GM19239 (cell line): ENCODE measurements around the gene BBIP1.

ENCODE experiments used
- DNase-seq: peaks from one replicate; pipeline ENCODE4 v3.0.0; 2011; ENCODE audit warnings: low spot score; ENCODE audit not compliant: insufficient read length
- FAIRE-seq: peaks from 2 replicates; lab custom pipeline; 2011; peaks lifted over from hg19 to GRCh38; lab: Jason Lieb, UNC

BBIP1 gene, protein sequence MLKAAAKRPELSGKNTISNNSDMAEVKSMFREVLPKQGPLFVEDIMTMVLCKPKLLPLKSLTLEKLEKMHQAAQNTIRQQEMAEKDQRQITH

DNA sequence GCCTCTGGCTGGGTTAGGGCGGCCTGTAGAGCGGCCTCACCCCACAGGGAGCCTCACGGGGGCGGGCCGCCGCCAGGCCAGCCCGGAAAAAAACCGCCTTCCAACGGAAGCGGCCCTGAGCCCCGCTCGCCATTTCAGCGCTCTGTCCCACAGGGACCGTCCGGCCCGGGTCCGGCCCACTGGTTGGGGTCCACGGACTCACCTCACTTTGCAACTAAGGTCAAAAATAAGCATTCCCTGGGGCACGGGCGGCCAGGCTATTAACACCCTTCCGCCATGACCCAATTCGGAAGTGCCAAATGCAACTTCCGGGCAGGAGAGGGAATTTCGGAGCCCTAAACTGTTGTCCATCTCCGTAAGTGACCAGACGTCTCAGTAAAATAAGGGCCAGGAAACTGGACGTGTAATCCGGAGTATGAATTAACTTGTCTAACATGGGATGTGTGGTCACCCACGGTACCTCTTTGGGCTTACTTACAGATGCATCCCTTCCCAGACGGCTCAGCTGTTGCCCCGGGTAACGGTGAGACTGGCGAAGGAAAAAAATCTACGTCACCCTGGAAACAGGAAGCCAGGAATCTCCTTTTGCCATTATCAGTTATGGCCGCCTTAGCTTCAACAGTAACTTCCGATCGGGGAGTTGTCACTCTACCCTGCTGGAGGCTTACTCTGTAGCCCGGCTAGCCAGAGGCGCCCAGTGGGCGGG lies at the start of gene BBIP1:
Gene BBIP1 (minus strand): TSS at position 538 of the 706 bp plus-strand sequence. CDS start 1,023 bp downstream, outside the sequence.
- peak; percentile 71 for DNase-seq

DNA sequence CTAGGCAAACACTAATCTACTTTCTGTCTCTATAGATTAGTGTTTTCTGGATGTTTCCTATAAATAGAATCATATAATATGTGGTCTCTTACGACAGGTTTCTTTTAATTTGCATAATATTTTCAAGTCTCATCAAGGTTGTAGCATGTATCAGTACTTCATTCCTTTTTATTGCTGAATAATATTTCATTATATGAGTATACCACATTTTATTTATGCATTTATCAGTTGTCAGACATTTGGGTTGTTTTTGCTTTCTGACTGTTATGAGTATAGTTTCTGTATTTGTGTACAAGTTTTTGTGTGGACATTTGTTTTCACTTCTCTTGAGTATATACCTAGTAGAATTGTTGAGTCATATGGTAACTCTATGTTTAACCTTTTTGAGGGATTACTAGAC lies 48.7 kb upstream of the BBIP1 start:
- FAIRE-seq (no peak), DNase-seq (no peak)

More for the DNA sequence above, at the start of gene BBIP1:
- FAIRE-seq, result peak; percentile 99

DNA sequence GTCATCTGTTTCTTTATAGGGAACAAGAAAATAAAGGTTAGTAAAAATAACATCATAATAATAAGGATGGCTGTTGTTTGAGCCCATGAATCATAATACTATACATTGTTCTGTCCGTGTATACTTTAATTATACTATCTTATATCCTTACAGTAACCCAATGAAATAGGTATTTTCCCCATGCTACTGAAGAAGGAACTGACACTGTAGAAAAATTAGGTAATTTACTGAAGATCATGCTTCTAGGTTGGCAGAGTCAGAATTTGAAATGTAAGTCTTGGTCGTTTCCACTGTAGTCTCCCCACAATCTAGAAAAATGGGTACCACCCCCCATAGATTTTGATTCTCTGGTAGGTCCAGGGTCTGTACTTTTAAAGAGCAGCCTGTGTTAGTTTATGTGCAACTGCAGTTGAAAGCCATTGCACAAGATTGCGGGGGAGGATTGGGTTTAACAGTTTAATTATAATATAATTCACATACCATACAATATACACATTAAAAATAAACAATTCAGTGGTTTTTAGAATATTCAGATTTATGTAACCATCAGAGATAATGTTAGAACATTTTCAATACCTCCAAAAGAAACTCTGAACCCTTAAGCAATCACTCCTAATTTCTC lies 48.1 kb upstream of the BBIP1 start:
- DNase-seq (no peak), FAIRE-seq (no peak)

DNA sequence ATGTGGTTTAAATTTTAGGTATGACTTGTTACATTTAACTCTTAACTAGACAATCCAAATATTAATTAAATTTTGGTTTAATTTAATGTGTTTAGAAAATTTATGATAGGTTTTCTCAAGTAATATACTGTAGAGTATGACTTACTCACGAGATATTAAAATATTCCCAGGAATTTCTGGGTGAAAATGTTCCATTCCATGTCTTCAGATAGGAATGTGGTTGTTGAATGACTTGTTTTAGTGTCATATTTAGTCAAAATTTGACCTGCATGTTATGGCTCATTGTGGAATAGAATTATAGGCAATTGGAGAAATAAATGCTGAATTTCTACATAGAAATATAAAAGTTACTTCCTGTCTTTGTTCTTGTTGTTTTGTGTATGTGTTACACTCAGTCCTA lies 47.2 kb upstream of the BBIP1 start:
- FAIRE-seq (peak; percentile 67), DNase-seq (no peak)

DNA sequence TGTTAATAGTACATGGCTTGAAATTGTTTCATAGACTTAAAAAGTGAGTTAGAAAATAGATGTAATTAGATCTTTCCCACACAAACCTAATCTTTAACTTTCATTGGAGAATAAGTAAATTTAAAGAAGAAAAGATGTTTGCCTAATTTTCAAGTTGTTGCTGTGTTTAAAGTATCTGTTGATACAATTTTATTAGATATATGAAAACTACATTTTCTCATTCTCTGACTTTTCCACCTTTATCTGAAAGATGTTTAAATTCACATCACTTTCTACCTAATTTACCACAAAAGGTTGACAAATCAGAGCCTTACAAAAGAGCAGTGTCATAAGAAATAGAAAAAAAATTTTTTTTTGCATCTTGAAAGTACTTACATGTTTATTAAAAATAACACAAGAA lies 46.2 kb upstream of the BBIP1 start:
- DNase-seq (no peak), FAIRE-seq (no peak)

DNA sequence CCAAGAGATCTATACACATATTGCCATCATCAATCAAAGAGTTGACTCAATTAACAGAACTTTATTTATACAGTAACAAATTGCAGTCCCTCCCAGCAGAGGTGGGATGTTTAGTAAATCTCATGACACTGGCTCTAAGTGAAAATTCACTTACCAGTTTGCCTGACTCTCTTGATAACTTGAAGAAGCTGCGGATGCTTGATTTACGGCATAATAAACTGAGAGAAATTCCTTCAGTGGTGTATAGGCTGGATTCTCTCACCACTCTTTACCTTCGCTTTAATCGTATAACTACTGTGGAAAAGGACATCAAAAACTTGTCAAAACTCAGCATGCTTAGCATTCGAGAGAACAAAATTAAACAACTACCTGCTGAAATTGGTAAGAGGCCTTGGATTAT lies 45.7 kb upstream of the BBIP1 start:
- DNase-seq (no peak), FAIRE-seq (no peak)

DNA sequence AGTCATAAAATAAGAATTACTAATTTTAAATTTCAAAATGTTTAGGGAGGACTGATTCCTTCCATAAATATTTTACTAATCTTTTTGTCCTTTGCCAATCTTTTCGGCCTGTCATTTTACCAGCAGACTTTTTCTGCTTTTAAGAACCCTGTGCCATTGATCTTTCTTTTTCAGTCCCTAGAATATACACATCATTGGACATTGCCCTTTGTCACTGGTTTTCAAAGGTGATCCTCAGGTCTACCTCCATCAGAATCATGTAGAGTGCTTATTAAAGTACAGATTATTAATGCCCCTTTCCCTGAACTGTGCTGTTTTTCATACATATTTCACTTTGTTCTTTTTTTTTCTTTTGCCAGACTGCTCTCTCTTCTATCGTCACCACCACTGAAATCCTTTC lies 44.2 kb upstream of the BBIP1 start:
- DNase-seq, result no peak
- FAIRE-seq, result no peak

DNA sequence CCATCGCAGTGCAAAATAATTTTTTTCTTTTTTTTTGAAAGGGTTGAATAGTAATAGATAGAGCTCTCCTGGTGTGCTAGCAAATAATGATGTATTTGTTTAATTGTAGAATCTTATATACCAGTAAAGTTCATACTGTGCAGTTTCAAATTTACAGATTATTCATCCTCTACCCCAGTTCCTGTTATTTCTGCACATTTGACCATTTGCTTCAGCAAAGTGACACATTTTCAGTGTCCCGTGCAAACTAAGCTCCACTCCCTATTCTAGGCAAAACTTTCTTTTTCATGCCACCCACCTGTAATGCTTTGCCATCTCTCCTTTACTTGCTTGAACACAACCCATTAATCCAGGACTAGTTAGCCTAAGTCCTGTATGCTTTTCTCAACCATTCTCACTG lies 43.5 kb upstream of the BBIP1 start:
- no peak for DNase-seq
- FAIRE-seq, result no peak

DNA sequence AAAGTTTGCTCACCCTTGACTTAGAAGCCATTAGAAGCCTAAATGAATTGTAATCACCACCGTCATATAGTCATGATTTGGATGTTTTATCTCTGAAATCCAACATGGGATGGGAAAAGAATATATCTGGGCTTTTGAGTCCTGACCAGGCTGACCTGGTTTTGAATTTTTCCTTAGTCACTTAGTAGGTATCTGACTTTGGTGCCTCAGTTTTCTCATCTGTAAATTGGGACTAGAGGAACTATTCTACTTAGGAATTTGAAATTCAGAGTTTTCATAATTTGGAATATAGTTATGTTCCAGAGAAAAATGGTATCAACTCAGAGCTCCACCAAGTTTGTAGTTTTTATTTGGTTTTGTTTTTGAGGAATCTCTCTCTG lies 41.3 kb upstream of the BBIP1 start:
- DNase-seq, result no peak
- peak; percentile 35 for FAIRE-seq

DNA sequence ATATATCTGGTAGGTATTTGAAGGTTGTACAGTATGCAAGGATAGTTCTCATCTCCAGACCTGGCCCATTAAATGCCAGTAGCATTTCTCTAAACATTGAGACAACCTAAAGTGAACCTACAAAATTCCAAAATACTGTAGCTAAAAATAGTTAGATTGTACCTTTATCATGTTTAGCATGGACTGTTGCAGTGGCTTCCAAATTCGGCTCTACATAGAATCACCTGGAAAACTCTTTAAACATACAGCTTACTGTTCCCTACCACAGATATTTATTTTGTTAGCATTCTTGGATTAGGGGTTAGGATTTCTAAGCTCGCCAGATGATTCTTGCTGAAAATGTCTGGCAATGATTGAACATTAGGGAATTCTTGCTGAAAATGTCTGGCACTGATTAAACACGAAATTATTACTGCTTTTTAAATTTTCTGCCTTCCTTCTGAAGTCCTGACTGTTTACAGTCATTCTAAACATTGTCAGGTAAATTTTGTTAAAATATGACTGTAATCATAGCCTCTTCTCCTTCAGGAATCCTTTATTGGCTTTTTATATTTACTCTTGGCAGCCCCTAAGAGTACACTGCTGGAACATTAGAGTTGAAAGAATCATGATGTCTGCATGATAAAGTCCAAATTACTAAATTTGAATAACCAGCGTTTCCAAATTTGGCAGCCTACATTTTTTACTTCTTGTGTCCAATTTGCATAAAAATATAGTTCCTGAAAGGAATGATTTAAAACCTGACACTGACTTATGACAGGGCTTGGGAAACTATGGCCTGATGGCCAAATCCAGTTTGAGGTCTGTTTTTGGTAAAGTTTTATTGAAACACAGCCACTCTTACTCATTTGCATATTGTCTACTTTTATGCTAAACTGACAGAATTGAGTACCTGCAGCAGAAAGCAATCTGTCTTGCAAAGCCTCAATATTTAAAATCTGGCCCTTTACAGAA lies 40.7 kb upstream of the BBIP1 start:
- FAIRE-seq (no peak), DNase-seq (no peak)

DNA sequence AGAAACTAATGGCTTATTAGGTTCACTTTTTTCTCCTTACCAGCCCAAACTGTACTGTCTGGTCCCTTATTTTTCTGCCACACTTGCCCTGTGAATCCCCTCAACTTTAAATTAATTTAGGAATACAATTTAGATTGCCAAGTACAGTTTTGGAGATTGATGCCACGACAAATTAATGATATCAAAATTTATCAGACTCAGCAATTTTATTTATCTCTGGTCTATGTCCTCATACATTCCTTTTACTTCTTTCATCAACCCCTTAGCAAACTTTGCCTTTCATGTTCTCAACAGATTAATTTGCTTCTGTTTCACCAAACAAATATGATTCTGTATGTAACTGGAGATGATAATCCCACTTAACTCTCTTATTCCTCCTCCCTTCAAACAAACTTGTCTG lies 38.6 kb upstream of the BBIP1 start:
- FAIRE-seq (peak; percentile 73), DNase-seq (no peak)

DNA sequence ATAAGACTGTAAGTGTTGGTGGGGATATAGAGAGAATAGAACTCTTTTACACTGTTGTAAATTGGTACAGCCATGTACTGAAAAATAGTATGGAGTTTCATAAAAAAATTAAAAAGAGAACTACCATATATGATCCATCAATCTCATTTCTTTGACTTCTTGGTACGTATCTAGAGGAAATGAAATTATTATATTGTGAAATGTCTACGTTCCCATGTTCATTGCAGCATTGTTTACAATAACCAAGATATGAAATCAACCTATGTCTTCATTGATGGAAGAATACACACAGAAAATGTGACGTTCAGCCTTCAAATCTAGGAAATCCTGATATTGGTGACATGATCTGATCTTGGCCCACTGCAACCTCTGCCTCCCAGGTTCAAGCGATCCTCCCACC lies 32.4 kb upstream of the BBIP1 start:
- FAIRE-seq (peak; percentile 18), DNase-seq (no peak)

DNA sequence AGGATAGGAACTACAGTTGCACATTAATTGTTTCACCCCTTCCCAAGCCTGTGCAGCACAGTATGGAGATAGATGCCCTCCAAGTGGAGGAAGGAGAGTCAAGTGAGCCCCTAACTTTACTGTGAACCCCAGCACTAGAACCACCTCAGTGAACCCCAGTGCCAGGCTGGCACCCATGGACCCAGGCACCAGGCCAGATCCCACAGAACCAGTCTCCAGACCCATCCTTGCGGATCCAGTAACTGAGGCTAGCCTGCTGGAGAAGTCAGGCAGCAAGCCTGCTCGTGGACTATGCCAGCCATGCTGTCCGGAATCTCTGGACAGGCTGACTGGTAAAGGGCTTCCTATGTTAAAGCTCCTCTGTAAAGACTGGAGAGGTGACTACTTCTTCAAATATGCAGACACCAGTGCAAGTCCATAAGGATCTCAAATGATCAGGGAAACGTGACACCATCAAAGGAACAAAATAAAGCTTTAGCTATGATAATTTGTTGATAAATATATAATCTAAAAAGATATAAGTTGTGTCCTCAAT lies 28.1 kb upstream of the BBIP1 start:
- DNase-seq (no peak), FAIRE-seq (no peak)

DNA sequence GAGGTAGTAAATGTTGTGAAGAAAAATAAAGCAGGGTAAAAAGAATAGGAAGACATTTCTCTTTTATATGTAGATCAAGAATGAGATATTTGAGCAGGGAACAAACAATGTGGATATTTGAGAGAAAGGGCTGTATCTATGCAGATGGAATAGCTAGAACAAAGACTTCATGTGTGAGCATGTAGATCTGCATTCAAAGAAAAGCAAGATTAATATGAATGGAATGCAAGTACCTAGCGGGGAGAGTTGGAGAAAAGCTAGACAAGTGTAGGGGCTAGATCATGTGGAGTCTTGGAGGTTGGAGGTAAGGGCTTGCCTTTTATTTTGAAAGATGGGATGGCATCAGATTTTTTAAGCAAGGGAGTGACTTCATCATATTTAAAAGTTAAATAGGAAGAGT lies 27.5 kb upstream of the BBIP1 start:
- FAIRE-seq, result peak; percentile 54
- DNase-seq, result no peak

DNA sequence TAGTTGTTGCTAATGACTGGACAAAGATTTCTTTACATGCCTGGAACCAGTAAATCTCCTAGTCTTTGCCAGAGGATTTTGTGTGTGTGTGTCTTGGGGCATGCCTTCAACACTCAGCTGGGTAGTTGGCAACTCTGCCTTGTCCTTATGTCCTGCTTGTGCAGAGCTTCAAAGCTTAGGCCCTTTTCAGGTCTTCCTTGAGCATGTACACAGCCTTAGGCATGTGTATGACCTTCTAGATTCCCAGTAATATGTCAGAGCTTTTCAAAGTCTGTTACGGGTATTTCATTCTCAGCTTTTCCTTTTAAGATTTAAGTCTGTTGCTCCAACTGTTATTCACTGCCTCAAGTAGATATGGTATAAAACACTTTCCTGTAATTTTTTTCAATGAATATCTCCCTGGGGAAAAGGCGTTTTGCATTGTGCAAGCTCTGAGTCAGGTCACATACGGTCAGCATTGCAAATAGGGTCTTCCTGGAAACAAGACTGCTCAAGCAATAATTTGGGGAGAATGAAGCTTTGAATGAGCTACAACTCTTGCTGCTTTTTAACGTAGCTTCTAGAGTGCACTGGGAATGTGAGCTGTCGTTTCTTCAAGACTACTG lies 25.9 kb upstream of the BBIP1 start:
- no peak for DNase-seq
- FAIRE-seq, result no peak

DNA sequence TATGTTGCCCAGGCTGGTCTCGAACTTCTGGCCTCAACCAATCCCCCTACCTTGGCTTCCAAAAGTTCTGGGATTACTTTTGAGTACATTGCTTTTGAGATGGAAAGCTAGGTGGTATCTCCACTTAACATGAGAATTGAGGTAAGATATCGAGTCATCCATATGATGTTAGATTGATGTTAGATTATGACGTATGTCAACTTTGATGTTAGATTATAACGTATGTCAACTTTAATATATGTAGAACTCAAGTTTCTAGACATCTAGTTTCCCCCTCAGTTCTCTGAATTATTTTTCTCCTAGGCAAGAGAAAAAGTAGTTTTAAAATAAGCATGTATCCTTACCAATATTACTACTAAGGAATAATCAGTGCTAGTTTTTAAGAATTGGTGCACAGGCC lies 20.4 kb upstream of the BBIP1 start:
- FAIRE-seq, result peak; percentile 26

DNA sequence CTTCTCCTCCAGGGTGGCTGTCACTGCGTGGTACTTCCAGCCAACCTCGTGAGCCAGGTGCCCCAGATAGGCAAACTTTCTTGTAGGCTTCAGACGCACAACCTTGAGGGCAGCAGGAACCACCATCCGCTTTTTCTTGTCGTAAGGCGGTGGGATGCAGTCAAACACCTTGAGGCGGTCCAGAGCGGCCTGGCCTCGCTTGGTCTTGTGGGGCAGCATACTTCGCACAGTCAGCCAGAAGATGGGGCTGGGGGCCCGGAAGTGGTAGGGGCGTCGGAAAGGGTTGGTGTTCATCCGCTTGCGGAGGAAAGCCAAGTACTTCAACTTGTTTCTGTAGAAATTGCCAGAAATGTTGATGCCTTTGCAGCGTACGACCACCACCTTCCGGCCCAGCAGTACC lies 17.8 kb upstream of the BBIP1 start:
- DNase-seq (no peak), FAIRE-seq (no peak)

More for the DNA sequence above, 20.4 kb upstream of the BBIP1 start:
- DNase-seq, result no peak

DNA sequence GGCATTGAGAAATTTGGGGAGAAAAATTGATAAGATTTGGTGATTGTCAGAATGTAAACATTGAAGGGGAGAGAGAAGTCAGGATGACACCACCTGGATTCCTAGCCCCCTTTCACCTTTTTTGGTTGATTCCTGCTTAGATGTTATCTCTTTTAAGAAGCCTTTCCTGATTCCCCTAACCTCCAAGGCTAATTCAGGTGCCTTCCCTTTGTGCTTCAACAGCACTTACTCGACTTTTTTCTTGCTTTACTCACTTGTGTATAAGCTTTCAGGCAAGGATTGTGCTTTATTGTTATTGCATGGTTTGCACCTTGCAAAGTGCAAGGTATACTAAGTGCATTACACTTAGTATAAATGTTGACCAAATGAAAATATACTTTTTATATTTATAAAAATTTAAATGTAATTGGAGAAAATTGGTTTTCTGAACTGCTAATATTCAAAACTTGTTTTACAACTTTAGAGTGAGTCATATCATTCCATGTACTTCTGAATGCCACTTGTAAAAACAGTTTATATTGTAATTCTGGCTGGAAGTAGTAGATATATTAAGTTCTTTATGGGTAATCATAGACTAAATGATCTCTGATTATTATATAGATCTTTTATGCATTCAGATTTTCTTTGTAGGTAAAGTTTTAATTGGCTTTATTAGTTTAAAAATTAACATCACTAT lies 13.7 kb upstream of the BBIP1 start:
- DNase-seq, result no peak
- FAIRE-seq, result peak; percentile 80

DNA sequence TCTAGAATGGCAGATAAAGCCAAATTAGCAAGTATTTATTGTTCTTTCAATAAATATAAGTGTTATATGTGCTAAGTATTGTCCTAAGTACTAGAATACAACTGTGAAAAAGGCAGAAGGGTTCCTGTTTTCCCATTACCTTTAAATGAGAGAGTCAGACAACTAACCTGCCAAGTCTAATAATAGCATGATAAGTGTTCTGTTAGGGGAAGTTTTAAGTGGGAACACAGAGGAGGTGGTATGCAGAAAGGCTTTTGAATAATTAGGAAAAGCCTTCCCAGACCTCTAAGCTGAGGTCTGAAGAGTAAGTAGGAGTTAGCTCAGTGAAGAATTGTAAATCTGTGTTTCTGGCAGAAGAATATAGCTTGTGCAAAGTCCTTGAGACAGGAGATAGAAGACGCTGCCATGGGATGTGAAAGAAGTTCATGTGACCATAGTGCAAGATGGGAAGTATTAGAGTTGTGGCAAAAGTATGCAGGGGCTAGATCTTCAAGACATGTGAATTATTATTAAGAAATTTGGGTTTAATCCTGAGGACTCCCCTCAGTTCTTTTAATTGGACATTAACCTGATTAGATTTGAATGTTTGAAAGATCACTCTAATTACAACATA lies 12.9 kb upstream of the BBIP1 start:
- FAIRE-seq (peak; percentile 26), DNase-seq (no peak)
